Thyroid gland (tissue), 4 donors: ENCODE results near the gene SRD5A3. TPM values are rescaled to one million over a fixed set of nuclear protein-coding genes. Genes with fewer than 3 reads are reported as not detected.
"Not testable (repeated sequence)": the region's sequence is repeated elsewhere in the genome, so short reads cannot be mapped to it uniquely, and the experiment has no call there.

Experiments
- DNase-seq, 2 donors: peaks; one replicate each; pipeline ENCODE4 v3.0.0-alpha.2; 2019
- H3K27ac ChIP-seq, 3 donors: fragments of 200-600 bp; sonication (generic); 1 replicate in 2 of 3; 2 replicates in 1 of 3; pipeline ENCODE4 v1.5.1; 2016 to 2019; ENCODE audit warnings: mild to moderate bottlenecking in 1 of 3, moderate library complexity in 1 of 3
- H3K27me3 ChIP-seq: fragments of 200-600 bp; sonication (generic); one replicate; pipeline ENCODE4 v1.5.1; 2019
- H3K36me3 ChIP-seq, 2 donors: fragments of 200-600 bp; sonication (generic); one replicate each; pipeline ENCODE4 v1.5.1; 2016 to 2019
- H3K4me1 ChIP-seq, 2 donors: fragments of 200-600 bp; sonication (generic); one replicate each; pipeline ENCODE4 v1.5.1; 2017 to 2019
- H3K4me3 ChIP-seq, 3 donors: fragments of 200-600 bp; sonication (generic); replicated peaks in 1 of 3; 1 replicate in 2 of 3; 2 replicates in 1 of 3; pipeline ENCODE4 v1.5.1; 2016; ENCODE audit warnings: mild to moderate bottlenecking in 1 of 3
- H3K9me3 ChIP-seq: fragments of 200-600 bp; sonication (generic); one replicate; pipeline ENCODE4 v1.5.1; 2017
- POLR2A ChIP-seq, 2 donors: fragments of 450-650 bp; IDR thresholded peaks; one replicate each; pipeline ENCODE4 v1.6.1; 2017; ENCODE audit warnings: antibody characterized with exemption in 2 of 2, mild to moderate bottlenecking in 2 of 2, moderate library complexity in 1 of 2
- WGBS, 2 donors: methylation state at CpG; one replicate each; pipeline ENCODE4 v1.1.5; 2017; 5-methylcytosine and 5-hydroxymethylcytosine counted together
- intact Hi-C: fragments of 100-400 bp; cut with DNase I; formaldehyde crosslinking; loops from one replicate; pipeline ENCODE4 v1.15.1; 2023
- total RNA-seq, 4 donors: library from RNA; depleted of rRNA; stranded (reverse); fragments of >200 nt; gene quantifications; one replicate each; pipeline ENCODE4 v1.2.3, GENCODE V29; 2016
- TF ChIP-seq, protein P1 (sequence below), 6 experiments: fragments of 200-600 bp in 3 of 6; fragments of 450-650 bp in 3 of 6; sonication (generic) in 3 of 6; IDR thresholded peaks; one replicate each; pipeline ENCODE4 v1.5.1; 2016 to 2019; ENCODE audit warnings: antibody characterized with exemption in 6 of 6, mild to moderate bottlenecking in 2 of 6, inconsistent platforms in 1 of 6, moderate library complexity in 1 of 6

SRD5A3 gene
- total RNA-seq, 4 donors from 2014 or later = 2.7 to 12.0 (median 7.0) TPM

DNA sequence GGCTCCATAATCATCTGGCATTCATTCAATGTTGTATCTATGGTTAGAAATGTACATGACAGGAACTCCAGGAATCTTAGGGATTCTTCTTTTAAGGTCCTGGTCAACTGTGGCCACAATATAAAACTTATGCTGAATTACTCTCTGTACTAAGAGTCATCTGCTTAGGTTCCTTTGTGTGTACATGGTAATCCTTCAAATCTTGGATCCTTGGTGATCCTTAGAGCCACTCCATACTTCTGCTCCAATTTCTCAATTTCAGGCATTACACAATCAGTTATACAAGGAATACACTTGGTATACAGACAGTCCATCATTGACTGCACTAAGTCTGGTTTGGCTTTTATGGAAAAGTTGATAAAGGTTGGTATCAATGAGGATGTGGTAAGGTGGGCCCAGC lies 5.8 kb downstream of the SRD5A3 start:
- no peak for DNase-seq
- H3K27me3 ChIP-seq = no peaks in the 10 kb centered on the region
- no peak overlapping the region for H3K27ac ChIP-seq
- H3K4me1 ChIP-seq = peaks cover 0 to 4% of the 10 kb centered on the region in 2 donors
- H3K9me3 ChIP-seq = no peaks in the 10 kb centered on the region
- TF ChIP-seq, protein P1, sequence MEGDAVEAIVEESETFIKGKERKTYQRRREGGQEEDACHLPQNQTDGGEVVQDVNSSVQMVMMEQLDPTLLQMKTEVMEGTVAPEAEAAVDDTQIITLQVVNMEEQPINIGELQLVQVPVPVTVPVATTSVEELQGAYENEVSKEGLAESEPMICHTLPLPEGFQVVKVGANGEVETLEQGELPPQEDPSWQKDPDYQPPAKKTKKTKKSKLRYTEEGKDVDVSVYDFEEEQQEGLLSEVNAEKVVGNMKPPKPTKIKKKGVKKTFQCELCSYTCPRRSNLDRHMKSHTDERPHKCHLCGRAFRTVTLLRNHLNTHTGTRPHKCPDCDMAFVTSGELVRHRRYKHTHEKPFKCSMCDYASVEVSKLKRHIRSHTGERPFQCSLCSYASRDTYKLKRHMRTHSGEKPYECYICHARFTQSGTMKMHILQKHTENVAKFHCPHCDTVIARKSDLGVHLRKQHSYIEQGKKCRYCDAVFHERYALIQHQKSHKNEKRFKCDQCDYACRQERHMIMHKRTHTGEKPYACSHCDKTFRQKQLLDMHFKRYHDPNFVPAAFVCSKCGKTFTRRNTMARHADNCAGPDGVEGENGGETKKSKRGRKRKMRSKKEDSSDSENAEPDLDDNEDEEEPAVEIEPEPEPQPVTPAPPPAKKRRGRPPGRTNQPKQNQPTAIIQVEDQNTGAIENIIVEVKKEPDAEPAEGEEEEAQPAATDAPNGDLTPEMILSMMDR (IDR thresholded peaks at IDR 0.05) = no peak
- no peak for TF ChIP-seq POLR2A (IDR thresholded peaks at IDR 0.05)
- peaks cover 0 to 2% of the 10 kb centered on the region in 2 donors for H3K36me3 ChIP-seq
- intact Hi-C loops = no loop called here
- no peak overlapping the region for H3K4me3 ChIP-seq

DNA sequence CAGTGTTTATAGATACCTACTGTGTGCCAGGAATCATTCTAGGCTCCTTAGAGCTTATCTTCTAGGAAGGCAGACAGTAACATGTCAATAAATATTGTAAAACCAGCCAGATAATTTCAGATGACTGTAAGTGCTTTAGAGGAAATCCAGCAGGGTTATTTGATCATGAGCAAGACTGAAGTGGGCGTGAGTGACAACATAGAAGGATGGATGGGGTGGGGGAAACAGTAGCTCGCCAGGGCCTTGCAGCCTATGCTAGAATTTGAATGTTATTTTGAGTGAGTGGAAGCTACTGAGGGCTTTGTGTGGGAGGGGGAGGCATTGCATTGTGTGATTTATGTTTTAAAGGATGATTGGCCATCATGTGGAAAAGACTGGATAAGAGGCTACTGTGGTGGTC lies 6.7 kb downstream of the SRD5A3 start:
- no peak overlapping the region for H3K27ac ChIP-seq
- WGBS, 2 donors = 98 to 99% methylated on average over 2 of the region's 2 CpGs
- intact Hi-C loops = no loop called here
- DNase-seq = no peak
- no peaks in the 10 kb centered on the region for H3K4me1 ChIP-seq
- H3K4me3 ChIP-seq = no peak overlapping the region
- peaks cover 0 to 2% of the 10 kb centered on the region in 2 donors for H3K36me3 ChIP-seq
- H3K9me3 ChIP-seq = no peaks in the 10 kb centered on the region
- H3K27me3 ChIP-seq = no peaks in the 10 kb centered on the region
- no peak for TF ChIP-seq POLR2A (IDR thresholded peaks at IDR 0.05)
- TF ChIP-seq, protein P1 (IDR thresholded peaks at IDR 0.05) = no peak

DNA sequence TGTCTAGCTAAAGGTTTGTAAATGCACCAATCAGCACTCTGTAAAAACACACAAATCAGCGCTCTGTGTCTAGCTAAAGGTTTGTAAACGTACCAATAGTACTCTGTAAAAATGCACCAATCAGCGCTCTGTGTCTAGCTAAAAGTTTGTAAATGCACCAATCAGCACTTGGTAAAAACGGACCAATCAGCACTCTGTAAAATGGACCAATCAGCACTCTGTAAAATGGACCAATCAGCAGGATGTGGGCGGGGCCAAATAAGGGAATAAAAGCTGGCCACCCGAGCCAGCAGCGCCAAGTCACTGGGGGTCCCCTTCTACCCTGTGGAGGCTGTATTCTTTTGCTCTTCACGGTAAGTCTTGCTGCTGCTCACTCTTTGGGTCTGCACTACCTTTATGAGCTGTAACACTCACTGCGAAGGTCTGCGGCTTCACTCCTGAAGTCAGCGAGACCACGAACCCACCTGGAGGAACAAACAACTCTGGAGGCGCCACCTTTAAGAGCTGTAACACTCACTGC lies 7.2 kb downstream of the SRD5A3 start:
- H3K4me1 ChIP-seq, H3K27me3 ChIP-seq, H3K9me3 ChIP-seq, H3K27ac ChIP-seq, H3K4me3 ChIP-seq, H3K36me3 ChIP-seq, intact Hi-C loops, DNase-seq: not testable (repeated sequence)
- WGBS, 2 donors = 92 to 98% methylated on average over 13 of the region's 13 CpGs

DNA sequence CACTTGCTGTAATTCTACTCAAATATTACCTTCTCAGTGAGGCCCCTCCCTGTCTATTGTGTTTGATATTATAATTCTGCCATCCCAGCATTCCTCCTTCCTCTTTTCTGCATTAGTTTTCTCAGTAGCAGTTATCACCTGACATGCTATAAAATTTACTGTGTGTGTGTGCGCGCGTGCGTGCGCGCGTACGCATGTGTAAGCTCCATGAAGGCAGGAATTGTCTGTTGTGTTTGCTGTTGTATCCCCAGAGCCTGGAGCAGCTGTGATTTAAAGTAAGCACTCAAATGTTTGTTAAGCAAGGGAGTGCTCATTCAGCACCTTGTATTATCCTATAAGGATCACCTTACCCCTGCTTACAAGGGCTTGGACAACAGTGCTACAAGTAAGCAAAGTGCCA lies 8.6 kb downstream of the SRD5A3 start:
- Histone ChIP-seq H3K9me3 (no peaks in the 10 kb centered on the region), H3K36me3 (peaks cover 0 to 2% of the 10 kb centered on the region in 2 donors), H3K27ac (no peak overlapping the region), H3K4me1 (no peaks in the 10 kb centered on the region), H3K27me3 (no peaks in the 10 kb centered on the region), H3K4me3 (no peak overlapping the region)
- no peak for DNase-seq
- WGBS, 2 donors = 91 to 95% methylated on average over 8 of the region's 8 CpGs
- TF ChIP-seq, protein P1 (IDR thresholded peaks at IDR 0.05) = no peak
- no peak for TF ChIP-seq POLR2A (IDR thresholded peaks at IDR 0.05)
- intact Hi-C loops = no loop called here

DNA sequence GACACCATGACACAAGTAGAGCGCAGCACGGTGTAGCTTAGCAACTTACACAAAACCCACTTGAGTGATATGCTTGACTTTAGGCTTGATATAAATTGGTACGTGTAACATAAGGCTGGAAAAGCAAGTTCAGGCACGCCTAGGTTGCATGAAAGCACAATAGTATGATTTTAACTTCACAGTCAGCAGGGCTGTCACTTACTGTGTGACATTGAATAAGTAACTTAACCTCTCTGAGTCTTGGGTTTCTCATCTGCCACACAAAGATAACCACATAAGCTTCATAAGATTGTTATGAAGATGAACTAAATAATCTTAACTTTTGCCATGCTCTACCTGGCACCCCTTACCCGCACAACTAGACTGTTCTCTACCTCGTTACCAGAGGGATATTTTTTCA lies 9.5 kb downstream of the SRD5A3 start:
- Histone ChIP-seq H3K4me3 (no peak overlapping the region), H3K27ac (no peak overlapping the region), H3K9me3 (no peaks in the 10 kb centered on the region), H3K27me3 (no peaks in the 10 kb centered on the region), H3K36me3 (peaks cover 0 to 2% of the 10 kb centered on the region in 2 donors), H3K4me1 (no peaks in the 10 kb centered on the region)
- WGBS, 2 donors = 77 to 78% methylated on average over 6 of the region's 6 CpGs
- DNase-seq = no peak
- intact Hi-C loops = no loop called here
- TF ChIP-seq, protein P1 (IDR thresholded peaks at IDR 0.05) = no peak
- TF ChIP-seq POLR2A (IDR thresholded peaks at IDR 0.05) = no peak

DNA sequence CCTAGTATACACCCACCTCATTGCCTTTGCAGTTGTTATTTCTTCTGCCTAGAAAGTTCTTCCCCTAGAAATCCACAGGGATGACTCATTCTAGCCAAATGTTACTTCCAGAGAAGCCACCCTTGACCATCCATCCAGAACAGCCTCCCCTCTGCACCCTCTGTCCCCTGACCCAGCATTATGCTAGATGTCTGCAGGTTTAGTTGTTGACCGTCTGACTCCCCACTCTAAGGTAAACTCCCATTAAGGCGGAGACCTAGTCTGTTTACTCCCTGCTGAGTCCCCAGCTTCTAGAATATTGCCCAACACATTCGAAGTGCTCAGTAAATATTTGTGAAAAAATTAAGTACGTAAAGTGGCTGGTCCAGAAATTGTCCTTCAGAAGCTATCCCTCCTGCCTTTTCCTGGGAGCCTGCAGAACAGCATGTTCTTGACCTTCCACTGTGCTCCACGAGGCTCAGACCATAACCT lies 11.0 kb downstream of the SRD5A3 start:
- Histone ChIP-seq H3K9me3 (no peaks in the 10 kb centered on the region), H3K36me3 (peaks cover 0 to 2% of the 10 kb centered on the region in 2 donors), H3K27ac (no peak overlapping the region), H3K4me1 (no peaks in the 10 kb centered on the region), H3K4me3 (no peak overlapping the region), H3K27me3 (no peaks in the 10 kb centered on the region)
- no peak for DNase-seq
- WGBS, 2 donors = 86 to 91% methylated on average over 5 of the region's 5 CpGs
- TF ChIP-seq POLR2A (IDR thresholded peaks at IDR 0.05) = no peak
- TF ChIP-seq, protein P1 (IDR thresholded peaks at IDR 0.05) = no peak
- intact Hi-C loops = no loop called here
